SK-N-MC (cell line): ENCODE results near the gene PEAK1.
A peak's percentile ranks its signal among the peaks of the same experiment; 100 is the strongest.

Experiments
- DNase-seq: peaks from one replicate; pipeline ENCODE4 v3.0.0-alpha.2; 2011; ENCODE audit warnings: low read depth, low spot score
- H3K27ac ChIP-seq: fragments of 200-600 bp; sonication (generic); 2 replicates; pipeline ENCODE4 v1.5.1; 2016; ENCODE audit warnings: mixed run types
- H3K36me3 ChIP-seq: fragments of 200-600 bp; sonication (generic); 2 replicates; pipeline ENCODE4 v1.6.1; 2017; ENCODE audit warnings: antibody characterized with exemption, low read length, mixed read lengths; ENCODE audit not compliant: insufficient read depth
- H3K4me3 ChIP-seq: fragments of 200-600 bp; sonication (generic); 2 replicates; pipeline ENCODE4 v1.5.1; 2016
- H3K9ac ChIP-seq: fragments of 200-600 bp; sonication (generic); 2 replicates; pipeline ENCODE4 v1.8.0; 2017; ENCODE audit warnings: mixed run types, mixed read lengths; ENCODE audit not compliant: insufficient read length
- H3K9me3 ChIP-seq: fragments of 200-600 bp; sonication (generic); 2 replicates; pipeline ENCODE4 v1.6.1; 2017; ENCODE audit warnings: low read depth, mild to moderate bottlenecking, antibody characterized with exemption, low read length, moderate library complexity, mixed read lengths
- EZH2 ChIP-seq: fragments of 200-600 bp; sonication (generic); IDR thresholded peaks from one replicate; pipeline ENCODE4 v1.6.1; 2017; ENCODE audit warnings: antibody characterized with exemption
- FOXP2 ChIP-seq: optimal IDR thresholded peaks from 2 replicates; pipeline ENCODE3; 2011; ENCODE audit warnings: mild to moderate bottlenecking, moderate library complexity; ENCODE audit not compliant: insufficient read depth; ENCODE audit errors: extremely low read length, control extremely low read depth
- POLR2AphosphoS5 ChIP-seq: IDR thresholded peaks from 2 replicates; pipeline ENCODE4 v1.6.1; 2012; ENCODE audit warnings: mild to moderate bottlenecking, low read depth, low read length, borderline replicate concordance

Gene PEAK1

GRCh38 chr15:77143191-77143590 lies 276.7 kb downstream of the PEAK1 start:
- DNase-seq: peak; percentile 42
- peaks cover 11% of the 10 kb centered on the region for H3K9me3 ChIP-seq
- peaks cover 8% of the 10 kb centered on the region for H3K36me3 ChIP-seq
- H3K27ac ChIP-seq: peak overlapping the region; percentile 100
- no peak overlapping the region for H3K9ac ChIP-seq
- TF ChIP-seq FOXP2 (no peak), EZH2 (no peak), POLR2AphosphoS5 (no peak)
- H3K4me3 ChIP-seq: peak overlapping the region; percentile 68

DNA sequence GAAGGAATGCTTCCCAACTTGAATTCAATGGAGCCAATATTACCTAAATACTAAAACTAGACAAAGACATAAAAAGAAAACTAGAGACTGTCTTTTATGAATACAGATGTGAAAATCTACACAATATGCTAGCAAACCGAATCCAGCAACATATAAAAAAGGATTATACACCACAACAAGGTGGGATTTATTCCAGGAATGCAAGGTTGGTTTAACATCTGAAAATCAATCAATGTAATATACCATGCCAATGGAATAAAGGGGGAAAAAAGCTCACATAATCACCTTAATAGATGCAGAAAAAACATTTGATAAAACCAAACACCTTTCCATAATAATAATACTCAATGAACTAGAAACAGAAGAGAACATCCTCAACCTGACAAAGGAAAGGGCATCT lies 279.7 kb downstream of the PEAK1 start:
- H3K9ac ChIP-seq: no peak overlapping the region
- TF ChIP-seq POLR2AphosphoS5 (no peak), EZH2 (no peak), FOXP2 (no peak)

GRCh38 chr15:77139312-77139711 lies 280.6 kb downstream of the PEAK1 start:
- Histone ChIP-seq H3K9me3 (peaks cover 11% of the 10 kb centered on the region), H3K4me3 (no peak overlapping the region), H3K36me3 (peaks cover 8% of the 10 kb centered on the region), H3K27ac (no peak overlapping the region), H3K9ac (no peak overlapping the region)
- TF ChIP-seq POLR2AphosphoS5 (no peak), EZH2 (no peak), FOXP2 (no peak)
- DNase-seq: no peak

More for the DNA sequence above, 279.7 kb downstream of the PEAK1 start:
- Histone ChIP-seq H3K27ac (no peak overlapping the region), H3K9me3 (peaks cover 11% of the 10 kb centered on the region), H3K36me3 (peaks cover 8% of the 10 kb centered on the region), H3K4me3 (no peak overlapping the region)
- DNase-seq: no peak

DNA sequence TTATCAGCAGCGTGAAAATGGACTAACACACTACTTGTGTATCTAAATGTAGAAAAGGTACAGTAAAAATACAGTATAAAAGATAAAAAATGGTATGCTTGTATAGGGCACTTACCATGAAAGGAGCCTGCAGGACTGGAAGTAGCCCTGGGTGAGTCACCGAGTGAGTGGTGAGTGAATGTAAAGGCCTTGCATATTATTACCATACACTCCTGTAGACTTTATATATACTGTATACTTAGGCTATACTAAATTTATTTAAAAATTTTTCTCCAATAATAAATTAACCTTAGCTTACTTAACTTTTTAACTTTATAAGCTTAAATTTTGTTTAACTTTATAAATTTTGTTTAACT lies 281.8 kb downstream of the PEAK1 start:
- no peak for DNase-seq
- no peak overlapping the region for H3K4me3 ChIP-seq
- peaks cover 11% of the 10 kb centered on the region for H3K9me3 ChIP-seq
- no peak overlapping the region for H3K27ac ChIP-seq
- H3K36me3 ChIP-seq: peaks cover 8% of the 10 kb centered on the region
- H3K9ac ChIP-seq: no peak overlapping the region
- TF ChIP-seq EZH2: no peak
- no peak for TF ChIP-seq POLR2AphosphoS5

DNA sequence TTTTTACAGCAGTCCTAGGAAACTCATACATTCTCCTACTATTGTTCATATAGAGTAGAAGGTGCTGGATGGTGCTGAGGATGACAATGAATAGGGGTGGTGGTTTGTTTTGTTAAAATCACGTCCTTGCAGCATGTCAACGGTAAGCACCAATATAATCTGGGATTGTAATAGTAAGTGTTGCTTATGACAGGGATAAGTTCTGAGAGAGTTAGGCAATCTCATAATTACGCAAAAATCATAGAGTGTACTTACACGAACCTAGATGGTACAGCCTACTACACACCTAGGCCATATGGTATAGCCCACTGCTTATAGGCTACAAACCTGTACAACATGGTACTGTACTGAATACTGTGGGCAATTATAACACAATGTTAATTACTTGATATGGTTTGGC lies 284.7 kb downstream of the PEAK1 start:
- no peak for DNase-seq
- Histone ChIP-seq H3K36me3 (no peaks in the 10 kb centered on the region; the same call in 1 of the 2 replicates), H3K27ac (no peak overlapping the region), H3K9me3 (peaks cover under 1% of the 10 kb centered on the region; the same call in 1 of the 2 replicates), H3K9ac (no peak overlapping the region), H3K4me3 (no peak overlapping the region)
- TF ChIP-seq FOXP2 (no peak), POLR2AphosphoS5 (no peak), EZH2 (no peak)

DNA sequence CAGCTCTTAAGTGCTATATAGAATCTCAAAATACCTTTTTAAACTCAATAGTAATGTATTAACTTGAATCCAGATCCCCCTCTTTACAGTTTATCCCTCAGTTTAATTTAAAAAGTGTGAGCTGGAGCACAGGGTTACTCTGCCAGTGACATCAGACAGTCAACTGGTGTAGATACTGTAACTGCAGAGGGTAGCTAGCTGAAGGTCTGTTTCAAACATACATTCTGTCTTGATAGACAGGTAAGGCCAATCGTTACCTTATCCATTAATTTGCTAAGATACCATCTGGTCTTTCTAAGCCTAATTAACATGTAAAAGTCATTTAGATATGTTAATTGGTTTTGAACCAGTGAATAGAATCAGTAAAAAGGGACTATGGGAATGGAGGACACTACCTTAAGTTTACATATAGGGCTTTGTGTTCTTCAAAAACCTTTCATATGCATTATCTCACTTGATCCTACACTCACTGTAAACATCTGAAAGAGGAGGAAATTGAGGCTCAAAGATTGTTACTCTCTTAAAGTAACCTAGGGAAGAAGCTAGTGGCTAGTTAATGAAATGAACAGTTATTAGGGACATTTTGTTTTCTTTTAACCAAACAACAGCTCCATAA lies 289.5 kb downstream of the PEAK1 start:
- H3K9ac ChIP-seq: no peak overlapping the region
- H3K36me3 ChIP-seq: no peaks in the 10 kb centered on the region; the same call in 1 of the 2 replicates
- no peak for DNase-seq

GRCh38 chr15:77127626-77128025 lies 292.3 kb downstream of the PEAK1 start:
- H3K27ac ChIP-seq: no peak overlapping the region
- no peaks in the 10 kb centered on the region for H3K36me3 ChIP-seq
- no peak overlapping the region for H3K9ac ChIP-seq
- no peak overlapping the region for H3K4me3 ChIP-seq
- TF ChIP-seq POLR2AphosphoS5: no peak
- TF ChIP-seq EZH2: no peak
- no peak for TF ChIP-seq FOXP2
- DNase-seq: no peak
- H3K9me3 ChIP-seq: no peaks in the 10 kb centered on the region

More for the DNA sequence above, 289.5 kb downstream of the PEAK1 start:
- Histone ChIP-seq H3K27ac (no peak overlapping the region), H3K4me3 (no peak overlapping the region), H3K9me3 (no peaks in the 10 kb centered on the region)
- no peak for TF ChIP-seq FOXP2
- TF ChIP-seq POLR2AphosphoS5: no peak
- no peak for TF ChIP-seq EZH2

- H3K9me3 ChIP-seq: no peaks in the 10 kb centered on the region
- DNase-seq: no peak
- no peak overlapping the region for H3K27ac ChIP-seq
- H3K36me3 ChIP-seq: no peaks in the 10 kb centered on the region
- no peak overlapping the region for H3K9ac ChIP-seq
- H3K4me3 ChIP-seq: no peak overlapping the region
- TF ChIP-seq POLR2AphosphoS5: no peak
- TF ChIP-seq FOXP2: no peak
- TF ChIP-seq EZH2: no peak
These were observed 293.2 kb downstream of the PEAK1 start for GRCh38 chr15:77126529-77127326.
